ENCODE measurements around the gene TNKS1BP1. TPM values are rescaled to one million over a fixed set of nuclear protein-coding genes. Genes with fewer than 3 reads are reported as not detected.
"Not testable (repeated sequence)": the region's sequence is repeated elsewhere in the genome, so short reads cannot be mapped to it uniquely, and the experiment has no call there.

The TNKS1BP1 gene
- total RNA-seq, 1 donor from 2014 or later = 122 TPM

GRCh38 chr11:57283231-57283990, 41.3 kb downstream of the TNKS1BP1 start:
- Mint-ChIP-seq H3K9me3 (ENCODE audit: unreplicated experiment) (no peaks in the 10 kb centered on the region), H3K27me3 (ENCODE audit: unreplicated experiment) (no peaks in the 10 kb centered on the region), H3K4me3 (ENCODE audit: unreplicated experiment) (no peak overlapping the region), H3K4me1 (ENCODE audit: unreplicated experiment) (peaks cover 11% of the 10 kb centered on the region), H3K27ac (ENCODE audit: unreplicated experiment) (no peak overlapping the region), H3K36me3 (ENCODE audit: low read depth, unreplicated experiment) (peaks cover 4% of the 10 kb centered on the region)
- no peak for DNase-seq (ENCODE audit: low spot score)
- TF ChIP-seq CTCF (IDR thresholded peaks at IDR 0.05; ENCODE audit: unreplicated experiment) = no peak

DNA sequence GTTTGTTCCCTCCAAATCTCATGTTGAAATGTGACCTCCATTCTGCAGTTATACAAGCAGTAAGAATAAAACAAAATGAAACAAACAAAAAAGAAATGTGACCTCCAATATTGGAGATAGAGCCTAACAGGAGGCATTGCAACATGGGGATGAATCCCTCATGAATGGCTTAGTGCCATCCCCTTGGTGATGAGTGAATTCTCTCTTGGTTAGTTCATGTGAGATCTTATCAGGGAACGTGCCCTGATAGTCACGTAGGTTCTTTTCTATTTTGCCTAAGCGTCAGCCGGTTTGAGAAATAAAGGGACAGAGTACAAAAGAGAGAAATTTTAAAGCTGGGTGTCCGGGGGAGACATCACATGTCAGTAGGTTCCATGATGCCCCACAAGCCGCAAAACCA, 43.2 kb downstream of the TNKS1BP1 start:
- not testable (repeated sequence) for H3K36me3 Mint-ChIP-seq (ENCODE audit: low read depth, unreplicated experiment); H3K9me3 Mint-ChIP-seq (ENCODE audit: unreplicated experiment); H3K27ac Mint-ChIP-seq (ENCODE audit: unreplicated experiment); DNase-seq (ENCODE audit: low spot score); H3K27me3 Mint-ChIP-seq (ENCODE audit: unreplicated experiment); H3K4me3 Mint-ChIP-seq (ENCODE audit: unreplicated experiment)
- H3K4me1 Mint-ChIP-seq (ENCODE audit: unreplicated experiment) = peaks cover 16% of the 10 kb centered on the region

- Mint-ChIP-seq H3K27ac (ENCODE audit: unreplicated experiment) (peak overlapping the region; percentile 87), H3K4me1 (ENCODE audit: unreplicated experiment) (peaks cover 26% of the 10 kb centered on the region), H3K4me3 (ENCODE audit: unreplicated experiment) (no peak overlapping the region), H3K9me3 (ENCODE audit: unreplicated experiment) (no peaks in the 10 kb centered on the region), H3K36me3 (ENCODE audit: low read depth, unreplicated experiment) (peaks cover 3% of the 10 kb centered on the region), H3K27me3 (ENCODE audit: unreplicated experiment) (peaks cover 1% of the 10 kb centered on the region)
- no peak for DNase-seq (ENCODE audit: low spot score)
- TF ChIP-seq CTCF (IDR thresholded peaks at IDR 0.05; ENCODE audit: unreplicated experiment) = no peak
Measured at GRCh38 chr11:57279116-57279515, 45.6 kb downstream of the TNKS1BP1 start.

GRCh38 chr11:57278721-57279095, 46.0 kb downstream of the TNKS1BP1 start:
- Mint-ChIP-seq H3K9me3 (ENCODE audit: unreplicated experiment) (no peaks in the 10 kb centered on the region), H3K4me3 (ENCODE audit: unreplicated experiment) (no peak overlapping the region), H3K27ac (ENCODE audit: unreplicated experiment) (peak overlapping the region; percentile 87), H3K27me3 (ENCODE audit: unreplicated experiment) (peaks cover 1% of the 10 kb centered on the region), H3K4me1 (ENCODE audit: unreplicated experiment) (peaks cover 26% of the 10 kb centered on the region), H3K36me3 (ENCODE audit: low read depth, unreplicated experiment) (peaks cover 3% of the 10 kb centered on the region)
- no peak for DNase-seq (ENCODE audit: low spot score)
- no peak for TF ChIP-seq CTCF (IDR thresholded peaks at IDR 0.05; ENCODE audit: unreplicated experiment)

GRCh38 chr11:57277845-57278720, 46.7 kb downstream of the TNKS1BP1 start:
- H3K4me3 Mint-ChIP-seq (ENCODE audit: unreplicated experiment) = peak overlapping the region; percentile 21
- peaks cover 4% of the 10 kb centered on the region for H3K9me3 Mint-ChIP-seq (ENCODE audit: unreplicated experiment)
- H3K36me3 Mint-ChIP-seq (ENCODE audit: low read depth, unreplicated experiment) = peaks cover 3% of the 10 kb centered on the region

More at GRCh38 chr11:57277845-57278720, 46.7 kb downstream of the TNKS1BP1 start:
- H3K27me3 Mint-ChIP-seq (ENCODE audit: unreplicated experiment) = peaks cover 1% of the 10 kb centered on the region
- H3K4me1 Mint-ChIP-seq (ENCODE audit: unreplicated experiment) = peaks cover 26% of the 10 kb centered on the region
- DNase-seq (ENCODE audit: low spot score) = peak; percentile 78
- TF ChIP-seq CTCF (IDR thresholded peaks at IDR 0.05; ENCODE audit: unreplicated experiment) = peak; percentile 77
- peak overlapping the region; percentile 87 for H3K27ac Mint-ChIP-seq (ENCODE audit: unreplicated experiment)

Measured in endothelial cell (in vitro differentiated cells).